Nephron progenitor cell (in vitro differentiated cells): ENCODE data around the gene NLRP12.
"Not testable (repeated sequence)": the region's sequence is repeated elsewhere in the genome, so short reads cannot be mapped to it uniquely, and the experiment has no call there.

ENCODE experiments used
- DNase-seq: peaks from one replicate; pipeline ENCODE4 v3.0.0; 2021
- H3K27ac Mint-ChIP-seq: 2 replicates; pipeline ENCODE4 v1.8.0; 2021; ENCODE audit warnings: mild to moderate bottlenecking, moderate library complexity, mixed read lengths
- H3K27me3 Mint-ChIP-seq: 2 replicates; pipeline ENCODE4 v1.8.0; 2021; ENCODE audit warnings: mild to moderate bottlenecking, low read depth, mixed read lengths; ENCODE audit not compliant: poor library complexity
- H3K36me3 Mint-ChIP-seq: 2 replicates; pipeline ENCODE4 v1.8.0; 2021; ENCODE audit warnings: low read depth, mixed read lengths
- H3K4me1 Mint-ChIP-seq: 2 replicates; pipeline ENCODE4 v1.8.0; 2021; ENCODE audit warnings: mixed read lengths
- H3K4me3 Mint-ChIP-seq: 2 replicates; pipeline ENCODE4 v1.8.0; 2021; ENCODE audit warnings: mild to moderate bottlenecking, moderate library complexity, mixed read lengths
- H3K9me3 Mint-ChIP-seq: 2 replicates; pipeline ENCODE4 v1.8.0; 2021; ENCODE audit warnings: mild to moderate bottlenecking, moderate library complexity, mixed read lengths
- CTCF ChIP-seq: fragments of 200-600 bp; sonication (generic); IDR thresholded peaks from 2 replicates; pipeline ENCODE4 v1.5.0; 2021; ENCODE audit warnings: antibody characterized with exemption

The NLRP12 gene

GRCh38 chr19:53772943-53773342 is 51.2 kb downstream of the NLRP12 start:
- DNase-seq: peak; percentile 73
- no peak overlapping the region for H3K27ac Mint-ChIP-seq
- no peak overlapping the region for H3K4me3 Mint-ChIP-seq
- peaks cover 8% of the 10 kb centered on the region for H3K4me1 Mint-ChIP-seq
- peaks cover 5% of the 10 kb centered on the region for H3K27me3 Mint-ChIP-seq
- H3K9me3 Mint-ChIP-seq: no peaks in the 10 kb centered on the region
- peak; percentile 69 for TF ChIP-seq CTCF
- H3K36me3 Mint-ChIP-seq: no peaks in the 10 kb centered on the region

GRCh38 chr19:53771144-53771543 is 53.0 kb downstream of the NLRP12 start:
- Mint-ChIP-seq H3K36me3 (no peaks in the 10 kb centered on the region), H3K9me3 (no peaks in the 10 kb centered on the region), H3K27me3 (peaks cover 9% of the 10 kb centered on the region), H3K4me1 (peaks cover 8% of the 10 kb centered on the region), H3K27ac (no peak overlapping the region), H3K4me3 (no peak overlapping the region)
- DNase-seq: no peak
- TF ChIP-seq CTCF: no peak

GRCh38 chr19:53769696-53770309 is 54.3 kb downstream of the NLRP12 start:
- H3K9me3 Mint-ChIP-seq, H3K36me3 Mint-ChIP-seq, H3K4me1 Mint-ChIP-seq, DNase-seq, H3K4me3 Mint-ChIP-seq, H3K27ac Mint-ChIP-seq: not testable (repeated sequence)
- H3K27me3 Mint-ChIP-seq: peaks cover 11% of the 10 kb centered on the region

- H3K27me3 Mint-ChIP-seq: peaks cover 11% of the 10 kb centered on the region
- no peak overlapping the region for H3K27ac Mint-ChIP-seq
- no peaks in the 10 kb centered on the region for H3K4me1 Mint-ChIP-seq
- no peak overlapping the region for H3K4me3 Mint-ChIP-seq
- H3K36me3 Mint-ChIP-seq: no peaks in the 10 kb centered on the region
- H3K9me3 Mint-ChIP-seq: no peaks in the 10 kb centered on the region
- no peak for TF ChIP-seq CTCF
- no peak for DNase-seq
Observed at GRCh38 chr19:53768401-53768800, 55.7 kb downstream of the NLRP12 start.

GRCh38 chr19:53758991-53759390 is 65.1 kb downstream of the NLRP12 start:
- not testable (repeated sequence) for H3K4me3 Mint-ChIP-seq, H3K36me3 Mint-ChIP-seq, DNase-seq, H3K9me3 Mint-ChIP-seq, H3K27ac Mint-ChIP-seq, H3K4me1 Mint-ChIP-seq
- H3K27me3 Mint-ChIP-seq: peaks cover 26% of the 10 kb centered on the region
